Gastroesophageal sphincter (tissue), 4 donors: ENCODE data around the gene STXBP6. TPM values are rescaled to one million over a fixed set of nuclear protein-coding genes. Genes with fewer than 3 reads are reported as not detected.

ENCODE experiments used
- ATAC-seq: fragments of 150-250 bp; one replicate; pipeline ENCODE4 v1.9.1; 2016; ENCODE audit warnings: mild to moderate bottlenecking, moderate library complexity
- H3K27ac ChIP-seq, 4 donors: fragments of 200-600 bp; sonication (generic) in 3 of 4; 1 replicate in 3 of 4; 2 replicates in 1 of 4; pipeline ENCODE4 v1.5.1; 2016 to 2019
- H3K27me3 ChIP-seq: fragments of 200-600 bp; sonication (generic); one replicate; pipeline ENCODE4 v1.5.1; 2019
- H3K36me3 ChIP-seq, 2 donors: fragments of 200-600 bp; sonication (generic); one replicate each; pipeline ENCODE4 v1.5.1; 2019; ENCODE audit warnings: control low read depth in 1 of 2
- H3K4me1 ChIP-seq, 3 donors: fragments of 200-600 bp; sonication (generic); 1 replicate in 2 of 3; 2 replicates in 1 of 3; pipeline ENCODE4 v1.5.1; 2016 to 2019; ENCODE audit warnings: control low read depth in 2 of 3
- H3K4me3 ChIP-seq, 2 donors: fragments of 200-600 bp; sonication (generic); one replicate each; pipeline ENCODE4 v1.5.1; 2019; ENCODE audit warnings: mild to moderate bottlenecking in 1 of 2, moderate library complexity in 1 of 2
- H3K9me3 ChIP-seq, 3 donors: fragments of 200-600 bp; sonication (generic); one replicate each; pipeline ENCODE4 v1.5.1; 2017 to 2019; ENCODE audit warnings: control low read depth in 2 of 3
- CTCF ChIP-seq, 4 experiments: fragments of 200-600 bp in 2 of 4; fragments of 450-650 bp in 2 of 4; sonication (generic) in 1 of 4; IDR thresholded peaks; one replicate each; pipeline ENCODE4 v1.5.1; 2017 to 2019; ENCODE audit warnings: antibody characterized with exemption in 4 of 4, mild to moderate bottlenecking in 2 of 4, moderate library complexity in 2 of 4
- EP300 ChIP-seq: sonication (generic); formaldehyde crosslinking; IDR thresholded peaks from one replicate; pipeline ENCODE4 v1.6.1; 2017; ENCODE audit warnings: antibody characterized with exemption, mild to moderate bottlenecking
- POLR2A ChIP-seq, 2 donors: fragments of 450-650 bp; IDR thresholded peaks; one replicate each; pipeline ENCODE4 v1.6.1; 2017; ENCODE audit warnings: antibody characterized with exemption in 2 of 2, mild to moderate bottlenecking in 2 of 2, moderate library complexity in 1 of 2
- POLR2AphosphoS5 ChIP-seq: sonication (generic); formaldehyde crosslinking; IDR thresholded peaks from one replicate; pipeline ENCODE4 v1.6.1; 2017; ENCODE audit warnings: antibody characterized with exemption
- WGBS, 2 donors: methylation state at CpG; one replicate each; pipeline ENCODE4 v1.1.5; 2018; ENCODE audit warnings: low coverage in 1 of 2; 5-methylcytosine and 5-hydroxymethylcytosine counted together
- total RNA-seq, 4 donors: library from RNA; depleted of rRNA; stranded (reverse); fragments of >200 nt; gene quantifications; one replicate each; pipeline ENCODE4 v1.1.0, GENCODE V29; 2016

Gene STXBP6
- total RNA-seq, 4 donors from 2014 or later, result 29.3 to 55.7 (median 44.0) TPM

DNA sequence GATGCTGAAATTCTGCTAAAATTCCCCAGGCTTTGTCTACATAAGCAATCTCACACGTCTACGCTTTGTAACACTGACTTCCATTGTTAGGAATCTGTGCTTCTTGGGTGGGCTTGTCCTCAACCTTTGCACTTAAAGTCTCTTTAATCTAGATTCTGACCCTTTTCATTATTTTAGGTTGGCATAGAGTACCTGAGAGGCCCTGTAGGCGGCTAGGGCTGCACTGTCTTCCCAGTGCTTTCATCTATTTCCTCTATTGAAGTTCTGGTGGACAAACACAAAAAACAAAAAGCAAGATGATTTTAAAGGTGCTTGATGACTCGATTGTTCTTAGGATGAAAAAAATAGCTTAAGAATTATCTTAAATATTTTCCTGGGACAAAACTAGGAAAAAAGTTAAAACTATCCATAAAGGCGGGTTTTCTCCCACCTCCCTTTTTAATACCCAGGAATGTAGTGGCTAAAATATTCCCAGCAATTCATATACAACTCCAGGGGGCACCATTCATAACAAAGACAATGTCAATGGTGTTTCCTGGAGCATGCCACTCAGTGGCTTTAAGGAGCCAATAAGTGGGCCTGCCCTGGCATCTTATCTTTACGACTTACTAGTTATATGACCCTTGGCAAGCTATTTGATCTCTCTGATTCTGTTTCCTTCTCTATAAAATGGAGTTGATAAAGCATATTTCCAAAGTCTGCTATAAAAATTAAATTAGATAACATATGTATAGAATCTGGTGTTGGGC is 197.5 kb downstream of the STXBP6 start:
- TF ChIP-seq EP300 (no peak), POLR2A (IDR thresholded peaks at IDR 0.05) (no peak), CTCF (IDR thresholded peaks at IDR 0.05) (no peak), POLR2AphosphoS5 (no peak)
- no peak overlapping the region for H3K27ac ChIP-seq
- H3K27me3 ChIP-seq, result no peaks in the 10 kb centered on the region
- H3K36me3 ChIP-seq, result peaks cover 3 to 34% of the 10 kb centered on the region in 2 donors
- 88 to 91% methylated on average over 5 to 6 of the region's 6 CpGs for WGBS, 2 donors
- no peak overlapping the region for H3K4me3 ChIP-seq
- no peaks in the 10 kb centered on the region for H3K4me1 ChIP-seq
- H3K9me3 ChIP-seq, result no peaks in the 10 kb centered on the region
- no peak for ATAC-seq

DNA sequence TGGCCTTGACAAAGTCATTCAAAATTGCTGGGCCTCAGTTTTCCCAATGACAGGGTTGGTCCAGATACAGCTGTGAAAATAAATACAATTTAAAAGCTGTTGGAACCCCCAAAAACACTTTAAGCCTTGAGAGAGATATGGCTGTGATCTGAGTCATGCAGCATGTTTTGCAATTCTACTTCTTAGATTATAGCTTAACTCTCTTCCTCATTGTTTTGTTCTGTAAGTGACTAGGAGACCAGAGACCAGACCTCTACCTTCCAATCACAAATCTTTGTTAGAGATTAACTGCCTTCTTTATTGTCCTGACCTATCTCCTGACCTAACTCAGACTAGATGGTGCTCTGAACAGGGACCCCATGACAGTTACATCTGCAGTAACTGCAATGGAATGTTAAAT is 198.1 kb downstream of the STXBP6 start:
- H3K27ac ChIP-seq, result no peak overlapping the region
- TF ChIP-seq POLR2A (IDR thresholded peaks at IDR 0.05), result no peak
- no peak for TF ChIP-seq CTCF (IDR thresholded peaks at IDR 0.05)
- no peak for TF ChIP-seq POLR2AphosphoS5
- TF ChIP-seq EP300, result no peak
- H3K36me3 ChIP-seq, result peaks cover 3 to 34% of the 10 kb centered on the region in 2 donors
- no peaks in the 10 kb centered on the region for H3K27me3 ChIP-seq
- H3K4me1 ChIP-seq, result no peaks in the 10 kb centered on the region
- no peak for ATAC-seq
- no peak overlapping the region for H3K4me3 ChIP-seq
- H3K9me3 ChIP-seq, result no peaks in the 10 kb centered on the region

GRCh38 chr14:24851406-24851805 is 198.5 kb downstream of the STXBP6 start:
- TF ChIP-seq CTCF (IDR thresholded peaks at IDR 0.05), result no peak
- TF ChIP-seq POLR2AphosphoS5, result no peak
- TF ChIP-seq POLR2A (IDR thresholded peaks at IDR 0.05), result no peak
- no peak for TF ChIP-seq EP300
- peaks cover 3 to 34% of the 10 kb centered on the region in 2 donors for H3K36me3 ChIP-seq
- no peak for ATAC-seq
- H3K4me1 ChIP-seq, result no peaks in the 10 kb centered on the region
- no peak overlapping the region for H3K4me3 ChIP-seq
- 83 to 100% methylated on average over 2 to 4 of the region's 4 CpGs for WGBS, 2 donors
- H3K9me3 ChIP-seq, result no peaks in the 10 kb centered on the region
- no peaks in the 10 kb centered on the region for H3K27me3 ChIP-seq
- no peak overlapping the region for H3K27ac ChIP-seq

GRCh38 chr14:24850072-24850471 is 199.9 kb downstream of the STXBP6 start:
- no peaks in the 10 kb centered on the region for H3K9me3 ChIP-seq
- no peak for ATAC-seq
- H3K4me3 ChIP-seq, result no peak overlapping the region
- H3K36me3 ChIP-seq, result peaks cover 3 to 27% of the 10 kb centered on the region in 2 donors
- no peaks in the 10 kb centered on the region for H3K4me1 ChIP-seq
- H3K27me3 ChIP-seq, result no peaks in the 10 kb centered on the region
- H3K27ac ChIP-seq, result no peak overlapping the region
- TF ChIP-seq CTCF (IDR thresholded peaks at IDR 0.05), result no peak
- TF ChIP-seq POLR2A (IDR thresholded peaks at IDR 0.05), result no peak
- TF ChIP-seq POLR2AphosphoS5, result no peak
- 92 to 100% methylated on average over 2 of the region's 2 CpGs for WGBS, 2 donors

GRCh38 chr14:24849471-24849870 is 200.5 kb downstream of the STXBP6 start:
- Histone ChIP-seq H3K27ac (no peak overlapping the region), H3K36me3 (peaks cover 3 to 23% of the 10 kb centered on the region in 2 donors), H3K4me1 (no peaks in the 10 kb centered on the region), H3K4me3 (no peak overlapping the region), H3K9me3 (no peaks in the 10 kb centered on the region), H3K27me3 (no peaks in the 10 kb centered on the region)
- ATAC-seq, result no peak
- WGBS, 2 donors, result 94% methylated on average over 2 of the region's 2 CpGs
- TF ChIP-seq EP300, result no peak
